ENCODE measurements around the gene ZFP57. TPM values are rescaled to one million over a fixed set of nuclear protein-coding genes. Genes with fewer than 3 reads are reported as not detected.

The ZFP57 gene
- total RNA-seq, 1 donor from 2014 or later, result 0.50 TPM

- Histone ChIP-seq H2AFZ (ENCODE audit: low read depth, low read length) (no peak overlapping the region), H4K20me1 (ENCODE audit: insufficient read depth, low read length) (no peaks in the 10 kb centered on the region), H3K27ac (ENCODE audit: low read depth, low read length) (no peak overlapping the region), H3K9ac (ENCODE audit: low read length) (no peak overlapping the region), H3K79me2 (ENCODE audit: insufficient read depth, low read length) (no peaks in the 10 kb centered on the region), H3K9me3 (ENCODE audit: insufficient read depth, low read depth, low read length) (no peaks in the 10 kb centered on the region), H3K4me1 (ENCODE audit: insufficient read depth, low read length) (no peaks in the 10 kb centered on the region), H3K36me3 (ENCODE audit: insufficient read depth, low read length) (no peaks in the 10 kb centered on the region), H3K27me3 (ENCODE audit: insufficient read depth, low read length) (no peaks in the 10 kb centered on the region), H3K4me2 (ENCODE audit: low read length) (no peak overlapping the region), H3K4me3 (ENCODE audit: insufficient read depth, low read depth, low read length) (no peak overlapping the region)
- H3K27ac Mint-ChIP-seq (ENCODE audit: unreplicated experiment), result no peak overlapping the region
- no peaks in the 10 kb centered on the region for H3K4me1 Mint-ChIP-seq (ENCODE audit: low read depth, unreplicated experiment)
- FAIRE-seq (no peak), DNase-seq (ENCODE audit: low read depth) (no peak)
- H3K4me3 Mint-ChIP-seq (ENCODE audit: unreplicated experiment), result no peak overlapping the region
- peaks cover 57% of the 10 kb centered on the region for H3K27me3 Mint-ChIP-seq (ENCODE audit: low read depth, unreplicated experiment)
- H3K9me3 Mint-ChIP-seq (ENCODE audit: unreplicated experiment), result peaks cover 15% of the 10 kb centered on the region
- H3K36me3 Mint-ChIP-seq (ENCODE audit: low read depth, unreplicated experiment), result peaks cover 9% of the 10 kb centered on the region
- TF ChIP-seq EZH2 (IDR thresholded peaks at IDR 0.05; ENCODE audit: insufficient read depth, low read length) (no peak), CTCF (IDR thresholded peaks at IDR 0.05; ENCODE audit: insufficient read depth, low read depth, low read length) (no peak)
Observed at GRCh38 chr6:29728875-29729270, 47.9 kb upstream of the ZFP57 start.

- Histone ChIP-seq H4K20me1 (ENCODE audit: insufficient read depth, low read length) (no peaks in the 10 kb centered on the region), H3K9me3 (ENCODE audit: insufficient read depth, low read depth, low read length) (no peaks in the 10 kb centered on the region), H2AFZ (ENCODE audit: low read depth, low read length) (no peak overlapping the region), H3K36me3 (ENCODE audit: insufficient read depth, low read length) (no peaks in the 10 kb centered on the region), H3K4me2 (ENCODE audit: low read length) (no peak overlapping the region), H3K79me2 (ENCODE audit: insufficient read depth, low read length) (no peaks in the 10 kb centered on the region), H3K9ac (ENCODE audit: low read length) (no peak overlapping the region), H3K4me3 (ENCODE audit: insufficient read depth, low read depth, low read length) (no peak overlapping the region), H3K27ac (ENCODE audit: low read depth, low read length) (no peak overlapping the region), H3K4me1 (ENCODE audit: insufficient read depth, low read length) (no peaks in the 10 kb centered on the region), H3K27me3 (ENCODE audit: insufficient read depth, low read length) (peaks cover 2% of the 10 kb centered on the region)
- DNase-seq (ENCODE audit: low read depth), result no peak
- Mint-ChIP-seq H3K4me1 (ENCODE audit: low read depth, unreplicated experiment) (no peaks in the 10 kb centered on the region), H3K4me3 (ENCODE audit: unreplicated experiment) (no peak overlapping the region), H3K27me3 (ENCODE audit: low read depth, unreplicated experiment) (peaks cover 57% of the 10 kb centered on the region), H3K36me3 (ENCODE audit: low read depth, unreplicated experiment) (peaks cover 9% of the 10 kb centered on the region), H3K27ac (ENCODE audit: unreplicated experiment) (no peak overlapping the region), H3K9me3 (ENCODE audit: unreplicated experiment) (peaks cover 15% of the 10 kb centered on the region)
- FAIRE-seq, result no peak
- no peak for TF ChIP-seq CTCF (IDR thresholded peaks at IDR 0.05; ENCODE audit: insufficient read depth, low read depth, low read length)
- TF ChIP-seq EZH2 (IDR thresholded peaks at IDR 0.05; ENCODE audit: insufficient read depth, low read length), result no peak
Observed at GRCh38 chr6:29728173-29728874, 47.4 kb upstream of the ZFP57 start.

- Histone ChIP-seq H4K20me1 (ENCODE audit: insufficient read depth, low read length) (no peaks in the 10 kb centered on the region), H3K4me1 (ENCODE audit: insufficient read depth, low read length) (no peaks in the 10 kb centered on the region), H3K4me2 (ENCODE audit: low read length) (no peak overlapping the region), H3K27me3 (ENCODE audit: insufficient read depth, low read length) (peaks cover 2% of the 10 kb centered on the region), H3K27ac (ENCODE audit: low read depth, low read length) (no peak overlapping the region), H3K79me2 (ENCODE audit: insufficient read depth, low read length) (no peaks in the 10 kb centered on the region), H3K4me3 (ENCODE audit: insufficient read depth, low read depth, low read length) (no peak overlapping the region), H3K9ac (ENCODE audit: low read length) (no peak overlapping the region), H3K9me3 (ENCODE audit: insufficient read depth, low read depth, low read length) (no peaks in the 10 kb centered on the region), H3K36me3 (ENCODE audit: insufficient read depth, low read length) (no peaks in the 10 kb centered on the region), H2AFZ (ENCODE audit: low read depth, low read length) (no peak overlapping the region)
- Mint-ChIP-seq H3K36me3 (ENCODE audit: low read depth, unreplicated experiment) (peaks cover 9% of the 10 kb centered on the region), H3K27ac (ENCODE audit: unreplicated experiment) (no peak overlapping the region), H3K27me3 (ENCODE audit: low read depth, unreplicated experiment) (peaks cover 64% of the 10 kb centered on the region), H3K9me3 (ENCODE audit: unreplicated experiment) (peaks cover 15% of the 10 kb centered on the region), H3K4me1 (ENCODE audit: low read depth, unreplicated experiment) (no peaks in the 10 kb centered on the region), H3K4me3 (ENCODE audit: unreplicated experiment) (no peak overlapping the region)
- TF ChIP-seq CTCF (IDR thresholded peaks at IDR 0.05; ENCODE audit: insufficient read depth, low read depth, low read length) (no peak), EZH2 (IDR thresholded peaks at IDR 0.05; ENCODE audit: insufficient read depth, low read length) (no peak)
- FAIRE-seq (no peak), DNase-seq (ENCODE audit: low read depth) (no peak)
Observed at GRCh38 chr6:29727637-29728036, 46.7 kb upstream of the ZFP57 start.

Measured in astrocyte (in vitro differentiated cells and primary cell).